Mononuclear cell (primary cell): ENCODE data around the gene NRP1. TPM values are rescaled to one million over a fixed set of nuclear protein-coding genes. Genes with fewer than 3 reads are reported as not detected.
"Not testable (repeated sequence)": the region's sequence is repeated elsewhere in the genome, so short reads cannot be mapped to it uniquely, and the experiment has no call there.

Experiments used
- H3K27me3 ChIP-seq: 2 replicates; pipeline ENCODE4 v1.6.0; 2011; ENCODE audit warnings: low read length, control low read depth; ENCODE audit not compliant: insufficient read depth
- H3K4me1 ChIP-seq: 2 replicates; pipeline ENCODE4 v1.5.1; 2011; ENCODE audit warnings: mild to moderate bottlenecking, low read length, control low read depth; ENCODE audit not compliant: insufficient read depth
- H3K4me3 ChIP-seq: 2 replicates; pipeline ENCODE4 v1.5.1; 2011; ENCODE audit warnings: mild to moderate bottlenecking, low read length, moderate library complexity
- H3K9me3 ChIP-seq: 2 replicates; pipeline ENCODE4 v1.5.1; 2011; ENCODE audit warnings: low read depth, mild to moderate bottlenecking, control low read depth, low read length
- total RNA-seq: library from RNA; depleted of rRNA; stranded (reverse); fragments of >200 nt; gene quantifications from one replicate; pipeline ENCODE4 v1.2.3, GENCODE V29; 2012

NRP1 gene
- total RNA-seq, 1 donor = 1.2 TPM

GRCh38 chr10:33224251-33224965 is 110.1 kb downstream of the NRP1 start:
- H3K27me3 ChIP-seq = no peaks in the 10 kb centered on the region
- H3K4me3 ChIP-seq = no peak overlapping the region
- no peaks in the 10 kb centered on the region for H3K4me1 ChIP-seq
- no peaks in the 10 kb centered on the region for H3K9me3 ChIP-seq

GRCh38 chr10:33223326-33224000 is 111.0 kb downstream of the NRP1 start:
- Histone ChIP-seq H3K9me3 (no peaks in the 10 kb centered on the region), H3K4me3 (no peak overlapping the region), H3K27me3 (no peaks in the 10 kb centered on the region), H3K4me1 (no peaks in the 10 kb centered on the region)

- not testable (repeated sequence) for H3K9me3 ChIP-seq, H3K27me3 ChIP-seq, H3K4me3 ChIP-seq, H3K4me1 ChIP-seq
Measured at GRCh38 chr10:33222304-33222703, 112.2 kb downstream of the NRP1 start.

- Histone ChIP-seq H3K9me3 (no peaks in the 10 kb centered on the region), H3K27me3 (no peaks in the 10 kb centered on the region), H3K4me1 (no peaks in the 10 kb centered on the region), H3K4me3 (no peak overlapping the region)
Measured at GRCh38 chr10:33217854-33218253, 116.6 kb downstream of the NRP1 start.

DNA sequence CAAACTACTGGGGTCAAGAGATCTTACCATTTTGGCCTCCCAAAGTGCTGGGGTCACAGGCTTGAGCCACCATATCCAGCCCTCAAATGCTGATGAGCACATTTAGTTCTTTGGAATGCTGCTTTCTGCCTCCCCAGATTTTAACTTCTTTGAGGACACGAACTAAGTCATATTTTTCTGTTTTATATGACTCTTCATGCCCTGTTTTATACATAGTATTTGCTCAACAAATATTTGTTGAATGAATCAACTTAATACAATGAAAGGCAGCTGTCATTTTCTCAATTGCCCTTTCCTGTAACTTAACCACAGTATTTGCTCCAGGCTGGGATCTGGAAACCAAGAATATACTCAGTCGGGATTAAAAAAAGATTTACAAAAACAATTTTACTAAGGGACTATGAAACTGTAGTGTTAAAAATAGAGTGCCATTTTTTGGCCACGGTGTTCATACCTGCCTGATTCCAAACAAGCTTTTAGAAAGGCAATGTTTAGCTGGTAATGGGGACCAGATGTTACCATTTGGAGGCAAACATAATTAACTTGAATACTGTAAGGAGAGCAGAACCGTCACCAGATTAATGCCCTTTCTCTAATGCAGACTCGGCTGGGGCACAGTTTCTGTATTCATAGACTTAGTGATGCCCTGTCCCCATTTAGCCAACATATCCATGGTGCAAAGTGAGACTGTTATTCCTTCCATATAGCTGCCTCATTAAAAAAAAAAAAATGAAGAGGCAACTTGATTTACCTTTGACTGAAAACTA is 117.6 kb downstream of the NRP1 start:
- Histone ChIP-seq H3K4me1 (no peaks in the 10 kb centered on the region), H3K9me3 (no peaks in the 10 kb centered on the region), H3K27me3 (no peaks in the 10 kb centered on the region), H3K4me3 (no peak overlapping the region)

DNA sequence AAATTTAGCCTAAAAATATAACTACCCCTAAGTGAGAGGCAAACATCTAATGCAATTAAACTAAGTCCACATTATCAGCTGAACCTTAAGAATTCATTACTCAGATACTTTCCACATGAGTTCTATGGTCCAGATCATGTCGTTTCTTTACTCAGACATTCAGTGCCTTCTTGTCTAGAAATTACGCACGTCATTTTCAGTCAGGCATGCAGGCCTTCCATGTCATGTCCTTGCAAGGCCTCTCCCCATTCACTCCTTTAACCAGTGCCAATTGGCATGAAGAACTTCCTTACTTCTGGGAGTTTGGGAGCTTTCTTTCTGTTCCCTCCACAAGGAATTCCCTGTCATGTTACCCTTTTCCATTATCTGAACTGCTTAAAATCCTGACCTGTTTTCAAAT is 118.8 kb downstream of the NRP1 start:
- H3K4me1 ChIP-seq = no peaks in the 10 kb centered on the region
- no peaks in the 10 kb centered on the region for H3K27me3 ChIP-seq
- no peak overlapping the region for H3K4me3 ChIP-seq
- no peaks in the 10 kb centered on the region for H3K9me3 ChIP-seq

- H3K4me1 ChIP-seq = no peaks in the 10 kb centered on the region
- H3K27me3 ChIP-seq = no peaks in the 10 kb centered on the region
- H3K4me3 ChIP-seq = no peak overlapping the region
- no peaks in the 10 kb centered on the region for H3K9me3 ChIP-seq
Measured at GRCh38 chr10:33215154-33215553, 119.3 kb downstream of the NRP1 start.

DNA sequence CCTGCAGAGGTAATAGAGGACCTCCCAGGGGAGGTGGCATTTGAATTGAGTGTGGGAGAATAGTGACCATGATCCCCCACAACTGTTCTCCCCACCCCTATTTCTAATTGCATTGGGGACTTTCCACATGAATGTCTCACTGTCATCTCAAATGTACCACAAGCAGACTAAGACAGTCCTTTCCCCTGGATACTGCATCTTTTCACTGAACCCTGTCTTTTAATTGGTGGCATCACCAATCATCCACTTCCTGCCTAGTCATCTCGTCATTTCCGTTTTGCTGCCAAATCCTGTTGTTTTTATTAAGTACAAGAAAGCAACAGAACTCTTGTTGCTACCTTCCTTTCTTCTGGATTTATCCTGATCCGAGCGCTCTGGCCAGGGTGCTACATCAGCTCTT is 120.3 kb downstream of the NRP1 start:
- no peaks in the 10 kb centered on the region for H3K4me1 ChIP-seq
- no peak overlapping the region for H3K4me3 ChIP-seq
- no peaks in the 10 kb centered on the region for H3K9me3 ChIP-seq
- no peaks in the 10 kb centered on the region for H3K27me3 ChIP-seq

- Histone ChIP-seq H3K27me3 (no peaks in the 10 kb centered on the region), H3K4me3 (no peak overlapping the region), H3K4me1 (no peaks in the 10 kb centered on the region), H3K9me3 (no peaks in the 10 kb centered on the region)
Measured at GRCh38 chr10:33212061-33212748, 122.3 kb downstream of the NRP1 start.

DNA sequence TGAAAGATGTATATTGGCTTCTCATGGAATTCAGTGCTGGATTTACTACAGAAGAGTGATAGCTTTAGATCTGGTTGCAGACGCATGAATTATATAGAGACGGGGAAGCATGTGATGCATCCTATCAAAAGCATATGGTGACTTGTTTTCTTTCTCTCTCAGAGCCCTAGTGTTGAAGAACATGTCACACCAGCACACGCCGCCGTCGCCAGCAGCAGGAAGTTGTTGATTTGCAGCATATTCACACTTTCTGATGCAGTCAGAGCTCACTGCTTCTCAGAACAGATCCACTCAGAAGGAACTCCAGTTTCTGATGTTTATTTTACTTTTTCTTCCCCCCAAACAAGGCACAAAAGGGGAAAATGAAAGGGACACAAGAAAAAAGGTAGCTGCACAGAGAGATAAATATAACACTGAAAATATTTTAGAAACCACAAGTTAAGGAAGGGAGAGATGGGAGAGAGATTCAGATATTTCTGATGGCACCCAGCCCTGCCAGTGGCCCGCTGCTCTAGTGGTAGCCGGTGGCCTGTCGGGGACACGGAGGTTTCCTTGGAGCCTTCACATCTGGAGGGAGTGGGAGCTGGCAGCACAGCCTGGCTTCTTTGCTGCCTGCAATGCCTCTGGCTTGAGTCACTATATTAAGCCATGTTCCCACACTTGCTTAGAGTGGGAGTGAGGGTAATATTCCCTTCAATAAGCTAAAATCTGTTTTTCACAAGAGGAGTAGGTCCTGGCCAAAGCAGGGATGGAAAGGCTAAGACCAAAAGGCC is 123.2 kb downstream of the NRP1 start:
- H3K27me3 ChIP-seq = no peaks in the 10 kb centered on the region
- no peak overlapping the region for H3K4me3 ChIP-seq
- H3K9me3 ChIP-seq = no peaks in the 10 kb centered on the region
- H3K4me1 ChIP-seq = no peaks in the 10 kb centered on the region

DNA sequence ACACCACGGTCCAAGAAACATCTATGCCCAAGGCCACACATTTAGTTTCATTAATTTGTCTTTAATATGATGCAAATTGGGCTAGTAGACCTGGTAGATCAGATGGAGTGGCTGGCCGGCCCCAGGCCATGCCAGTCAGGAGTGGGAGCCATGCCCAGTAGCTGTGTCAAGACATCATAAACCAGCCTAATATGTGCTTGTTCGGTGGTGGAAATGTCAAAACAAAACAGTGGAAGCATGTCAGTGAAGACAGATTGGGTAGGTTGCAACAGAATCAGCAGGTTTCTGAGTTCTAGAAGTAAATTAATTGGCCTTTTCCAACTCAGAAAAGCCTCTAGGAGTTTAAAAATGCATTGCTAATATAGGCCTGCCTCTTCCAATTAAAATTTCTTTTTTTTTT is 124.7 kb downstream of the NRP1 start:
- no peaks in the 10 kb centered on the region for H3K9me3 ChIP-seq
- H3K4me3 ChIP-seq = no peak overlapping the region
- H3K27me3 ChIP-seq = no peaks in the 10 kb centered on the region
- no peaks in the 10 kb centered on the region for H3K4me1 ChIP-seq

GRCh38 chr10:33208166-33208565 is 126.3 kb downstream of the NRP1 start:
- H3K4me3 ChIP-seq = no peak overlapping the region
- H3K9me3 ChIP-seq = no peaks in the 10 kb centered on the region
- H3K27me3 ChIP-seq = no peaks in the 10 kb centered on the region
- no peaks in the 10 kb centered on the region for H3K4me1 ChIP-seq

- H3K4me1 ChIP-seq = no peaks in the 10 kb centered on the region
- H3K9me3 ChIP-seq = no peaks in the 10 kb centered on the region
- no peaks in the 10 kb centered on the region for H3K27me3 ChIP-seq
- H3K4me3 ChIP-seq = no peak overlapping the region
Measured at GRCh38 chr10:33204031-33204430, 130.4 kb downstream of the NRP1 start.

GRCh38 chr10:33201971-33202370 is 132.5 kb downstream of the NRP1 start:
- Histone ChIP-seq H3K4me3 (no peak overlapping the region), H3K4me1 (no peaks in the 10 kb centered on the region), H3K27me3 (peaks cover 4% of the 10 kb centered on the region), H3K9me3 (no peaks in the 10 kb centered on the region)
